ENCODE data around the gene CTNNA2.

Gene CTNNA2

GRCh38 chr2:80643598-80643997 is 1130.7 kb downstream of the CTNNA2 start:
- no peak for DNase-seq

DNA sequence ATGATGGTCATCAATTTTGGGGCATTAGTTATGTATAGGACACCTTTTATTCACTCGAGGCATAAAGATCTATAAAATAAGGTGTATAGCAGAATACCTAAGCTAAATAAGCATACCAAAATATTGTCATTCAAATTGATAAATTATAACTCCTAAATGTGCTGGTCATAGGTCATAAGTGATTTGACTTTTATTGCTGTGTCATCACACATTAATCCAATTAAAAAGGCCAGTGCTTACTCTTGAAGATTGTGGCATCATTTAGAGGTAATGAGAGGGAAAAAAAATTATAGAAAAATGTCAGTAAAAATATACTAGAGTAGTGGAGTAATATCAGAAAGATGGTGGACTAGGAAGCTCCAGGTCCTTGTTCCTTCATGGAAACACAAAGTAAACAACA is 1138.6 kb downstream of the CTNNA2 start:
- no peak for DNase-seq

DNA sequence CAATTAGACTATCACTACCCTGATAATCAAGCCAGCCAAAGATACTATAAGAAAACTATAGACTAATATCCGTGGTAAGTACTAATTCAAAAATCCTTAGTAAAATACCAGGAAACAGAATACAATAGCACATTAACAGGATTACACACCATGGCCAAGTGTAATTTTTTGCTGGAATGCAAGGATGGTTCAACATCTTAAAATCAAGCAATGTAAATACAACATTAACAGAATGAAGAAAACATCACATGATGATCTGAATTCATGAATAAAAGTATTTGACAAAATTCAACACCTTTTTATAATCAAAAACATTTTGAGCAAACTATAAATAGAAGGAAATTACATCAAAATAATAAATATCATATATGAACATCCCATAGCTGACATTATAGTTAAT is 1142.4 kb downstream of the CTNNA2 start:
- no peak for DNase-seq

- no peak for DNase-seq
These were observed 1157.9 kb downstream of the CTNNA2 start for GRCh38 chr2:80670763-80671162.

- DNase-seq: no peak
These were observed 1174.7 kb downstream of the CTNNA2 start for GRCh38 chr2:80687524-80687923.

DNA sequence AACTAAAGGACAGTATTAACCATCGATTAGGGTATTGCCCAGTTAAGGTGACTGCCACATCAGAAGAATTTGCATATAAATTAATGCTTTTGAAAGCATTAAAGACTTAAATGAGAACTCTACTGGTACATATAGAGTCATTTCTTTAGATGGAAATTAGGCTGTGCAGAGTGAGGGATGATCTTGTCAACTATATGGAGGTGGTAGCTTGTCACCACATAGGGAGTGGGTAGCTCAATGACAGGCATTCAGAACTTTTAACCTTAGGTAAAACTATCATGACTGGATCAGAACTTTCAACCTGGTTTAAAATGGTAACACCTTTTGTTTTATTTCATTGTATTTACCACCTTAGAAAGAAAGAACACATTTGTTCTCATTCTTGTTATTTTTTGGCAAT is 1176.3 kb downstream of the CTNNA2 start:
- DNase-seq: no peak

Data from NCI-H526 (cell line).